Endothelial cell of umbilical vein (primary cell): ENCODE results near the gene SLC50A1. TPM values are rescaled to one million over a fixed set of nuclear protein-coding genes. Genes with fewer than 3 reads are reported as not detected.
A peak's percentile ranks its signal among the peaks of the same experiment; 100 is the strongest.

Experiments used
- BruUV-seq: library from RNA; stranded (reverse); fragments of 400-500 nt; replicated peaks from 2 replicates; lab custom pipeline; 2021; lab: Mats Ljungman, UMichigan
- CTCF ChIA-PET: fragments of 300-600, 350-600 bp; sonication (Branson Sonifier 250); formaldehyde crosslinking; loops from one replicate; lab custom pipeline; 2021; ENCODE audit warnings: antibody characterized with exemption, inconsistent platforms; lab: Charles Lee
- POLR2A ChIA-PET: fragments of 300-600, 350-600 bp; sonication (Branson Sonifier 250); formaldehyde crosslinking; loops from one replicate; lab custom pipeline; 2021; ENCODE audit warnings: antibody characterized with exemption, inconsistent platforms; lab: Charles Lee
- DNase-seq: peaks from one replicate; pipeline ENCODE4 v3.0.0-alpha.2; 2011; ENCODE audit warnings: low read depth, low spot score
- FAIRE-seq: peaks from 2 replicates; lab custom pipeline; 2011; peaks lifted over from hg19 to GRCh38; lab: Jason Lieb, UNC
- H2AFZ ChIP-seq: 2 replicates; pipeline ENCODE4 v1.6.0; 2012; ENCODE audit warnings: low read depth, low read length, control low read depth, inconsistent platforms
- H3K27ac ChIP-seq: 2 replicates; pipeline ENCODE4 v1.5.1; 2011; ENCODE audit warnings: low read depth, mild to moderate bottlenecking, control low read depth, low read length, moderate library complexity; ENCODE audit not compliant: insufficient read depth
- H3K27me3 ChIP-seq, 2 experiments: 2 replicates each; pipeline versions ENCODE4 v1.6.0 to v1.6.1; 2011; ENCODE audit warnings: low read length in 2 of 2, mixed read lengths in 1 of 2; ENCODE audit not compliant: control insufficient read depth in 2 of 2, insufficient read depth in 2 of 2
- H3K36me3 ChIP-seq, 2 experiments: 2 replicates in 1 of 2; 3 replicates in 1 of 2; pipeline ENCODE4 v1.5.1; 2011; ENCODE audit warnings: low read length in 2 of 2, mild to moderate bottlenecking in 1 of 2, moderate library complexity in 1 of 2; ENCODE audit not compliant: control insufficient read depth in 2 of 2, insufficient read depth in 2 of 2; ENCODE audit errors: extremely low read depth in 1 of 2
- H3K4me1 ChIP-seq: 3 replicates; pipeline ENCODE4 v1.5.1; 2011; ENCODE audit warnings: mild to moderate bottlenecking, low read length; ENCODE audit not compliant: control insufficient read depth, insufficient read depth; ENCODE audit errors: extremely low read depth
- H3K4me2 ChIP-seq: 2 replicates; pipeline ENCODE4 v1.6.1; 2011; ENCODE audit warnings: low read length, control low read depth, mixed read lengths; ENCODE audit not compliant: insufficient read depth
- H3K4me3 ChIP-seq, 3 experiments: fragments of 200-600 bp in 1 of 3; sonication (generic), shearing (Covaris generic) in 1 of 3; replicated peaks in 1 of 3; 2 replicates each; pipeline ENCODE4 v1.5.1; 2011 to 2016; ENCODE audit warnings: control low read depth in 3 of 3, low read length in 3 of 3, mild to moderate bottlenecking in 2 of 3, inconsistent platforms in 1 of 3, low read depth in 1 of 3, moderate library complexity in 1 of 3; ENCODE audit not compliant: insufficient read depth in 1 of 3
- H3K79me2 ChIP-seq: 2 replicates; pipeline ENCODE4 v1.6.0; 2012; ENCODE audit warnings: low read length, inconsistent platforms; ENCODE audit not compliant: control insufficient read depth, insufficient read depth
- H3K9ac ChIP-seq: replicated peaks from 2 replicates; pipeline ENCODE3; 2011; ENCODE audit warnings: low read length, control low read depth; ENCODE audit not compliant: insufficient read depth; ENCODE audit errors: extremely low read depth
- H3K9me1 ChIP-seq: replicated peaks from 3 replicates; pipeline ENCODE4 v1.6.0; 2011; ENCODE audit warnings: mild to moderate bottlenecking, low read length; ENCODE audit not compliant: control insufficient read depth, insufficient read depth; ENCODE audit errors: extremely low read depth
- H3K9me3 ChIP-seq: replicated peaks from 2 replicates; pipeline ENCODE4 v1.5.1; 2012; ENCODE audit warnings: low read length, inconsistent platforms; ENCODE audit not compliant: control insufficient read depth, insufficient read depth
- H4K20me1 ChIP-seq: replicated peaks from 2 replicates; pipeline ENCODE3; 2011; ENCODE audit warnings: mild to moderate bottlenecking, low read length; ENCODE audit not compliant: control insufficient read depth, insufficient read depth; ENCODE audit errors: extremely low read depth
- EZH2 ChIP-seq: IDR thresholded peaks from 2 replicates; pipeline ENCODE4 v1.6.1; 2012; ENCODE audit warnings: borderline replicate concordance, low read depth, mild to moderate bottlenecking, moderate library complexity, low read length, inconsistent platforms; ENCODE audit not compliant: severe bottlenecking
- FOS ChIP-seq: IDR thresholded peaks from 2 replicates; pipeline ENCODE4 v1.6.1; 2011; ENCODE audit warnings: mild to moderate bottlenecking, low read length, moderate library complexity, borderline replicate concordance; ENCODE audit not compliant: insufficient read depth
- MYC ChIP-seq: IDR thresholded peaks from one replicate; pipeline ENCODE4 v1.6.1; 2011; ENCODE audit warnings: mild to moderate bottlenecking, low read depth, low read length
- POLR2A ChIP-seq: IDR thresholded peaks from 2 replicates; pipeline ENCODE4 v1.6.1; 2012; ENCODE audit warnings: low read depth, mild to moderate bottlenecking, control low read depth, low read length
- POLR2AphosphoS5 ChIP-seq: IDR thresholded peaks from 2 replicates; pipeline ENCODE4 v1.6.1; 2012; ENCODE audit warnings: low read depth, mild to moderate bottlenecking, control low read depth, low read length, moderate library complexity; ENCODE audit not compliant: insufficient read depth
- dilution Hi-C: fragments of 300-500 bp; cut with MboI; formaldehyde crosslinking; loops from one replicate; pipeline ENCODE4 v1.15.0; 2019; ENCODE audit warnings: low sequenced_read_pairs; ENCODE audit not compliant: extremely low pct_ligation_motif_present
- intact Hi-C: fragments of 100-400 bp; cut with micrococcal nuclease; formaldehyde crosslinking; loops from one replicate; pipeline ENCODE4 v1.10.0; 2022
- polyA plus RNA-seq, 4 experiments: library from polyadenylated mRNA; depleted of rRNA in 3 of 4; stranded (reverse) in 3 of 4; unstranded in 1 of 4; fragments of >200 nt; gene quantifications; 2 replicates each; pipeline versions ENCODE4 v1.2.1 to v1.2.3, GENCODE V29; 2011 to 2012; ENCODE audit warnings: missing spikeins in 1 of 4
- total RNA-seq: library from RNA; stranded (reverse); gene quantifications from 2 replicates; pipeline ENCODE4 v1.2.3, GENCODE V29; 2021
- TF ChIP-seq, protein P1 (sequence below), 2 donors: IDR thresholded peaks; 1 replicate in 1 of 2; 2 replicates in 1 of 2; pipeline ENCODE4 v1.5.1; 2011; ENCODE audit warnings: low read length in 2 of 2, mild to moderate bottlenecking in 2 of 2, moderate library complexity in 2 of 2, control low read depth in 1 of 2, inconsistent platforms in 1 of 2, low read depth in 1 of 2; ENCODE audit not compliant: insufficient read depth in 1 of 2; ENCODE audit errors: extremely low read depth in 1 of 2

Gene SLC50A1
- total and polyA plus RNA-seq, 2 donors (not counting 3 experiments of a cell fraction or from before 2014, with no cell fraction given): 29.5 to 66.1 TPM

DNA sequence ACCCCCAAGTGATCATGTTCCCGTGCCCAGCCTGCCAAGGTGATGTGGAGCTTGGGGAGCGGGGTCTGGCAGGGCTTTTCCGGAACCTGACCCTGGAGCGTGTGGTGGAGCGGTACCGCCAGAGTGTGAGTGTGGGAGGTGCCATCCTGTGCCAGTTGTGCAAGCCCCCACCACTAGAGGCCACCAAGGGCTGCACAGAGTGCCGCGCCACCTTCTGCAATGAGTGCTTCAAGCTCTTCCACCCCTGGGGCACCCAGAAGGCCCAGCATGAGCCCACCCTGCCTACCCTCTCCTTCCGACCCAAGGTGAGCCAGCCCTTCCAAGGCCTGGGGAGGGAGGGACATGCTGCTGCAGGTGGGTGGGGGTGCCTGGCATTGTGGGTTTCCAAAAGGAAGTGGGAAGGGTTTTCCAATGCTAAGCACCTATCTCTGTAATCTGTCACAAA is 40.3 kb downstream of the SLC50A1 start:
- dilution Hi-C loops: no loop called here
- POLR2A ChIA-PET: no interaction called here

GRCh38 chr1:155176544-155177071 is 41.0 kb downstream of the SLC50A1 start:
- no peak overlapping the region for H3K4me2 ChIP-seq
- BruUV-seq: no TSS peak
- H3K36me3 ChIP-seq: peaks cover 4 to 23% of the 10 kb centered on the region in 2 experiments
- TF ChIP-seq MYC (no peak), POLR2AphosphoS5 (no peak), EZH2 (no peak), FOS (no peak)
- TF ChIP-seq, protein P1, sequence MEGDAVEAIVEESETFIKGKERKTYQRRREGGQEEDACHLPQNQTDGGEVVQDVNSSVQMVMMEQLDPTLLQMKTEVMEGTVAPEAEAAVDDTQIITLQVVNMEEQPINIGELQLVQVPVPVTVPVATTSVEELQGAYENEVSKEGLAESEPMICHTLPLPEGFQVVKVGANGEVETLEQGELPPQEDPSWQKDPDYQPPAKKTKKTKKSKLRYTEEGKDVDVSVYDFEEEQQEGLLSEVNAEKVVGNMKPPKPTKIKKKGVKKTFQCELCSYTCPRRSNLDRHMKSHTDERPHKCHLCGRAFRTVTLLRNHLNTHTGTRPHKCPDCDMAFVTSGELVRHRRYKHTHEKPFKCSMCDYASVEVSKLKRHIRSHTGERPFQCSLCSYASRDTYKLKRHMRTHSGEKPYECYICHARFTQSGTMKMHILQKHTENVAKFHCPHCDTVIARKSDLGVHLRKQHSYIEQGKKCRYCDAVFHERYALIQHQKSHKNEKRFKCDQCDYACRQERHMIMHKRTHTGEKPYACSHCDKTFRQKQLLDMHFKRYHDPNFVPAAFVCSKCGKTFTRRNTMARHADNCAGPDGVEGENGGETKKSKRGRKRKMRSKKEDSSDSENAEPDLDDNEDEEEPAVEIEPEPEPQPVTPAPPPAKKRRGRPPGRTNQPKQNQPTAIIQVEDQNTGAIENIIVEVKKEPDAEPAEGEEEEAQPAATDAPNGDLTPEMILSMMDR (IDR thresholded peaks at IDR 0.05; ENCODE audit: extremely low read depth in 1 of 2, insufficient read depth in 1 of 2, low read depth in 1 of 2, low read length in 2 of 2): peak; percentile 90 to 91
- intact Hi-C loops (loop anchor here (1.0 to 2.0 kb wide), 2 partner anchors 16 to 50 kb away; no protein-coding TSS in a partner anchor), dilution Hi-C loops (no loop called here)
- peaks cover 13% of the 10 kb centered on the region for H3K79me2 ChIP-seq
- H3K9me3 ChIP-seq: no peaks in the 10 kb centered on the region
- H3K4me1 ChIP-seq: peaks cover 11% of the 10 kb centered on the region
- DNase-seq: peak; percentile 65
- no peak overlapping the region for H3K27ac ChIP-seq
- H3K4me3 ChIP-seq: no peak overlapping the region
- H3K9ac ChIP-seq: no peak overlapping the region
- POLR2A ChIA-PET: no interaction called here
- no peaks in the 10 kb centered on the region for H3K27me3 ChIP-seq
- H2AFZ ChIP-seq: no peak overlapping the region
- CTCF ChIA-PET: interaction anchor here (1.0 to 3.9 kb wide), 7 partner anchors 16 to 85 kb away, joined by 3 to 88 read pairs (median 10); no protein-coding TSS in a partner anchor
- no peaks in the 10 kb centered on the region for H3K9me1 ChIP-seq
- no peaks in the 10 kb centered on the region for H4K20me1 ChIP-seq
- FAIRE-seq: peak; percentile 99

More for the DNA sequence above, 40.3 kb downstream of the SLC50A1 start:
- H3K27me3 ChIP-seq: no peaks in the 10 kb centered on the region
- H3K4me2 ChIP-seq: no peak overlapping the region
- DNase-seq (no peak), FAIRE-seq (no peak)
- peaks cover 11% of the 10 kb centered on the region for H3K4me1 ChIP-seq
- peaks cover 16% of the 10 kb centered on the region for H3K79me2 ChIP-seq
- H3K9me3 ChIP-seq: no peaks in the 10 kb centered on the region
- CTCF ChIA-PET: interaction anchor here (1.6 to 3.9 kb wide), 6 partner anchors 17 to 473 kb away, joined by 5 to 88 read pairs (median 10); partner anchors contain the start of gene THBS3
- H3K4me3 ChIP-seq: no peak overlapping the region
- H4K20me1 ChIP-seq: no peaks in the 10 kb centered on the region
- no peak overlapping the region for H3K9ac ChIP-seq
- H3K36me3 ChIP-seq: peaks cover 4 to 23% of the 10 kb centered on the region in 2 experiments
- H3K9me1 ChIP-seq: no peaks in the 10 kb centered on the region
- H3K27ac ChIP-seq: no peak overlapping the region
- intact Hi-C loops: loop anchor here (1.0 to 2.0 kb wide), 2 partner anchors 17 to 50 kb away; no protein-coding TSS in a partner anchor
- no peak overlapping the region for H2AFZ ChIP-seq
- no TSS peak for BruUV-seq
- TF ChIP-seq, protein P1 (IDR thresholded peaks at IDR 0.05; ENCODE audit: extremely low read depth in 1 of 2, insufficient read depth in 1 of 2, low read depth in 1 of 2, low read length in 2 of 2): peak in 1 of 2 donors; percentile 21
- no peak for TF ChIP-seq POLR2A
